GM23248 (cell line): ENCODE data around the gene TEX22.

Experiments
- EZH2 ChIP-seq: fragments of 200-600 bp; sonication (generic); IDR thresholded peaks from 2 replicates; pipeline ENCODE4 v1.6.1; 2018; ENCODE audit warnings: antibody characterized with exemption, mild to moderate bottlenecking; ENCODE audit not compliant: insufficient read depth, poor library complexity, severe bottlenecking
- EZH2phosphoT487 ChIP-seq: fragments of 200-600 bp; sonication (generic); IDR thresholded peaks from 2 replicates; pipeline ENCODE4 v1.6.1; 2018; ENCODE audit warnings: antibody characterized with exemption, moderate library complexity, mild to moderate bottlenecking, low read depth; ENCODE audit not compliant: insufficient read depth

DNA sequence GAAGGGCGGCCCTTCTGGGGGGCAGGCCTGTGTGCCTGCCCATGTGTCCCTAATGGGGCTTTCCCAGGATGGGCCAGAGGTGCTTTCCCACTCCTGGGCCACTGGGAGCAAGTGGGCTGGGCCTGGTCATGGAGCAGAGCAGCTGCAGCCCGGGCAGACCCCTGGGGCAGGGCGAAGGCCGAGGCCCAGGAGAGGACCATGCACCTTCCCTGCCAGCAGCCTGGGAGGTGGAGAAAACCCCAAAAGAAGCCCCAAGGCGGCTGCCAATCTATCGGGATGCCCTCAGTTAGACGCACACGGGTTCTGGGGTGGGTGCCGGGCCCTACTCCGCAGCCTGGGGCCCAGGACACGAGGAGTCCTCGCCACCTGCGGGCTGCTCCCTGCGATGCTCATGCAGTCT lies 60.2 kb downstream of the TEX22 start:
- TF ChIP-seq EZH2phosphoT487 (no peak), EZH2 (no peak)
